ENCODE results near the gene CNOT2.

Gene CNOT2

DNA sequence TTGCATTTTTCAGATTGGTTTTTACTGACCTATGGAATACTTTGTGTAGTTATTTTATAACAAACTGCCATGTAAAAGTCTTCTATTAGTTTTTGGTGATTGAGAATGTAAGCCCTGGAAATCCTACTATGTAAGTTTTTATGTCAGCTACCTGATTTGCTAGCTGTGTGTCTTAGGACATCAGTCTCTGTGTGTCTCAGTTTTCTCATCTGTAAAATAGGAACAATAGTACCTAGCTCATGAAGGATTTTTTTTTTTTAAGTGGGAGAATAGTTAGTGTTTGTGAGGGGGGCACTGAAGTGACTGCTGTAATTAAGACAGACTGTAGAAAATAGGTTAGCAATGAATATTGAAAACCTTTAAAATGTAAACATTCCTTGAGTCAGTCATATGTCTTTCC lies 70.9 kb downstream of the CNOT2 start:
- no peaks in the 10 kb centered on the region for H3K9me3 ChIP-seq
- H3K4me1 ChIP-seq, result peaks cover 0 to 2% (median 0%) of the 10 kb centered on the region in 4 donors
- intact Hi-C loops (cut with DNase I; ENCODE audit: low total_unique reads), result no loop called here
- H3K36me3 ChIP-seq, result no peaks in the 10 kb centered on the region
- no peaks in the 10 kb centered on the region for H3K27me3 ChIP-seq
- H3K4me3 ChIP-seq, result no peak overlapping the region
- no peak for DNase-seq
- H3K27ac ChIP-seq, result no peak overlapping the region
- TF ChIP-seq, protein P1, sequence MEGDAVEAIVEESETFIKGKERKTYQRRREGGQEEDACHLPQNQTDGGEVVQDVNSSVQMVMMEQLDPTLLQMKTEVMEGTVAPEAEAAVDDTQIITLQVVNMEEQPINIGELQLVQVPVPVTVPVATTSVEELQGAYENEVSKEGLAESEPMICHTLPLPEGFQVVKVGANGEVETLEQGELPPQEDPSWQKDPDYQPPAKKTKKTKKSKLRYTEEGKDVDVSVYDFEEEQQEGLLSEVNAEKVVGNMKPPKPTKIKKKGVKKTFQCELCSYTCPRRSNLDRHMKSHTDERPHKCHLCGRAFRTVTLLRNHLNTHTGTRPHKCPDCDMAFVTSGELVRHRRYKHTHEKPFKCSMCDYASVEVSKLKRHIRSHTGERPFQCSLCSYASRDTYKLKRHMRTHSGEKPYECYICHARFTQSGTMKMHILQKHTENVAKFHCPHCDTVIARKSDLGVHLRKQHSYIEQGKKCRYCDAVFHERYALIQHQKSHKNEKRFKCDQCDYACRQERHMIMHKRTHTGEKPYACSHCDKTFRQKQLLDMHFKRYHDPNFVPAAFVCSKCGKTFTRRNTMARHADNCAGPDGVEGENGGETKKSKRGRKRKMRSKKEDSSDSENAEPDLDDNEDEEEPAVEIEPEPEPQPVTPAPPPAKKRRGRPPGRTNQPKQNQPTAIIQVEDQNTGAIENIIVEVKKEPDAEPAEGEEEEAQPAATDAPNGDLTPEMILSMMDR (IDR thresholded peaks at IDR 0.05), result no peak

DNA sequence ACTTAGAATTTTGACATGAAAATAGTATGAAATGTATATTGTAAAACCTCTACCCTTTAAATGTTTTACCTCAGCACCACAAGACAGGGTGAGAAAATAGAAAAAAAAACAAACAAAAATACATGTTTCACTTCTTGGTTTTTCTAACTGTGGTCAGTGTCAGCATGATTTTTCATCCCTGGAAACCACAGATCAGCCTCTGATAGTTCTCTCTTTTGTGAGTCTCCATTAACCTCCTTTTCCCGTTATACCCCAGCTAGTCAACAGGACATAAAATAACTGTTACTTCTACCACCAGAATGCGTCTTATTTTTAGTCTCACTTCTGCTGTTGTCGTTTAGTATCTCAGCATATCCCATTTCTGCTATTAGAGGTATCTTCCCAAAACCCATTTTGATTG lies 74.5 kb downstream of the CNOT2 start:
- TF ChIP-seq, protein P1 (IDR thresholded peaks at IDR 0.05), result no peak
- intact Hi-C loops (cut with DNase I; ENCODE audit: low total_unique reads), result no loop called here
- no peak overlapping the region for H3K27ac ChIP-seq
- no peak for DNase-seq
- peaks cover 0 to 18% (median 0%) of the 10 kb centered on the region in 4 donors for H3K4me1 ChIP-seq
- no peaks in the 10 kb centered on the region for H3K27me3 ChIP-seq
- no peaks in the 10 kb centered on the region for H3K9me3 ChIP-seq
- H3K4me3 ChIP-seq, result no peak overlapping the region
- no peaks in the 10 kb centered on the region for H3K36me3 ChIP-seq

DNA sequence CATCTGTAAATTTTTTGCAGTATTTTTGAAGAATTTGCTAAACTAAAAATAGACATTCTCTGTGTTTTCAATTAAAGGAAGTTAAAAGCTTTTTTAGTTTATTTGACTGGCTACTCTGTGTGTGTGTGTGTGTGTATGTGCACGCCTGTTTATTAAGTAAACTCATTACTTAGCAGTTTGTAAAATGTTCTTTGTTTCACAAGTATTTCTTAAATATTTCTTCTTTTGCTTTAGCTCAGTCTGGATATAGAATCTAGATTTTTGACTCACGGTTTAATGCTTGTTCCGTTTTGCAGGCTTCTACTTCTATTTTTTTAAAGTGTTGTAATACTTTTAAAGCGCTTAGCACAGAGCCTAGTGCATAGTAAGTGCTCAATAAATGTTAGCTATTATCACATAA lies 76.4 kb downstream of the CNOT2 start:
- Histone ChIP-seq H3K9me3 (no peaks in the 10 kb centered on the region), H3K36me3 (peaks cover 0 to 3% (median 0%) of the 10 kb centered on the region in 3 donors), H3K27me3 (no peaks in the 10 kb centered on the region), H3K4me1 (peaks cover 0 to 18% (median 0%) of the 10 kb centered on the region in 4 donors), H3K27ac (no peak overlapping the region), H3K4me3 (no peak overlapping the region)
- DNase-seq, result no peak
- intact Hi-C loops (cut with DNase I; ENCODE audit: low total_unique reads), result no loop called here
- TF ChIP-seq, protein P1 (IDR thresholded peaks at IDR 0.05), result no peak

DNA sequence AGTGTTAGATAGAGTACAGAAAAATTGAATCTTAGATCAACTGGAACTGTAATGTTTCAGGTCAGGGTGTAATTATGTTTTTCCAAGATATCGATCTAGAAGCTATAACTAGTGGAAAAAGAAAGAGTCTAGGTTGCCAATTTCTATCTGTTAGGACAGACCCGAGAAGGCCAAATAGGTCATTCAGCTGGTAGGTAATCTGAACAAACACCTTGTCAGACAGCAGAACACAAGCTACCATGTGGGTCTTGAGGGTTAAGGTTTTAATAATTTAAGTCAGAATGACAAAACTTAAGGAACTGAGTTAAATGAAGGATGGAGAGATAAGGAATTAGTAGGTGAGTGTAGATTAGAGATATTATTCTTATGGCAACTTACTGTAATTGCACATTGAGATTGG lies 78.0 kb downstream of the CNOT2 start:
- intact Hi-C loops (cut with DNase I; ENCODE audit: low total_unique reads), result no loop called here
- TF ChIP-seq, protein P1 (IDR thresholded peaks at IDR 0.05), result no peak
- no peak overlapping the region for H3K27ac ChIP-seq
- H3K9me3 ChIP-seq, result no peaks in the 10 kb centered on the region
- H3K36me3 ChIP-seq, result peaks cover 0 to 6% (median 0%) of the 10 kb centered on the region in 3 donors
- H3K4me3 ChIP-seq, result no peak overlapping the region
- H3K4me1 ChIP-seq, result peaks cover 0 to 18% (median 0%) of the 10 kb centered on the region in 4 donors
- DNase-seq, result no peak
- no peaks in the 10 kb centered on the region for H3K27me3 ChIP-seq

DNA sequence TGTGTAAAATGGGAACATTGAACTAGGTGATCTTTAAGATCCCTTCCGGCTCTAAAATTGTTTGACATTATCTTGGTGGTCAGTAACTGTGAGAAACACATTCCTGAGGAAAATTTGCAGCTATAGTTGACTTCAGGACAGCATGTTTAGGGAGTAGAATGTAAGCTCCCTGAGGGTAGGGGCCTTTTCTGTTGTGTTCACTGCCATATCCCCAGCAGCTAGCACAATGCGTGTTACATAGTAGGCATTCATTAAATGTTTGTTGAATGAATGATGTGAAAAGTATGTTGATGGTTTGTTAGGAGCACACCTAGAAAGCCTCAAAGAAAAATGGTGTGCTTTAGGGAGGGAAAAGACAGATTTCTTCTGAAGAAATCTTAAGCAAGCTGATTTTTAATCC lies 84.3 kb downstream of the CNOT2 start:
- peaks cover 0 to 6% (median 0%) of the 10 kb centered on the region in 3 donors for H3K36me3 ChIP-seq
- H3K27me3 ChIP-seq, result no peaks in the 10 kb centered on the region
- no peaks in the 10 kb centered on the region for H3K9me3 ChIP-seq
- no peak for DNase-seq
- H3K4me1 ChIP-seq, result no peaks in the 10 kb centered on the region
- TF ChIP-seq, protein P1 (IDR thresholded peaks at IDR 0.05), result no peak
- H3K4me3 ChIP-seq, result no peak overlapping the region
- intact Hi-C loops (cut with DNase I; ENCODE audit: low total_unique reads), result no loop called here
- H3K27ac ChIP-seq, result no peak overlapping the region

DNA sequence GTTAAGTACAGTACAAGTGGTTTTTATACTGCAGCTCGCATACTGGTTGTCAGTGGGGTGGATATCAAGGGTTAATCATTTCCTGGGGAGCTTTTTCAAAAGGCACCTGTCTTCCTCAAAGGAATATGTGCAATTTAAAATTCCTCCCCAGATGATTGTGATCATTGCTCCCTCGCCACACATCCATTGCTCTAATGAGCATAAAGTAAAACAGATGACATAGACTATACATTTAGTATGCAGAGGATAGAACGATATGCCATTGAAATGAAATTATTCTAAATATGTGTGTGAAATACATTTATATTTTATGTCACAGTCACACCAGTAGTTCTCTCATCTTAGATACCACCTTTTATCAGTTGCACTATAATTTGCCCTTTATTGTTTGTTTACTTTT lies 86.5 kb downstream of the CNOT2 start:
- TF ChIP-seq, protein P1 (IDR thresholded peaks at IDR 0.05), result no peak
- no peaks in the 10 kb centered on the region for H3K9me3 ChIP-seq
- DNase-seq, result no peak
- H3K4me3 ChIP-seq, result no peak overlapping the region
- H3K4me1 ChIP-seq, result no peaks in the 10 kb centered on the region
- intact Hi-C loops (cut with DNase I; ENCODE audit: low total_unique reads), result no loop called here
- no peaks in the 10 kb centered on the region for H3K27me3 ChIP-seq
- H3K36me3 ChIP-seq, result peaks cover 0 to 2% (median 0%) of the 10 kb centered on the region in 3 donors
- no peak overlapping the region for H3K27ac ChIP-seq

Data from tibial artery (tissue), 4 donors.